Stimulated activated CD8-positive, alpha-beta memory T cell treated with anti-CD3 and anti-CD28 coated beads, Interleukin-15, amount 100 ng/mL, for 48 hours (primary cell): ENCODE measurements around the gene SMURF1.

Experiments used
- DNase-seq, 2 donors: peaks; one replicate each; pipeline ENCODE4 v3.0.0-alpha.2; 2020; ENCODE audit warnings: low read depth in 2 of 2

The SMURF1 gene

GRCh38 chr7:99098286-99098823 is 45.6 kb downstream of the SMURF1 start:
- DNase-seq, result no peak

GRCh38 chr7:99097730-99098129 is 46.2 kb downstream of the SMURF1 start:
- DNase-seq, result no peak

GRCh38 chr7:99096124-99096887 is 47.6 kb downstream of the SMURF1 start:
- DNase-seq, result no peak

GRCh38 chr7:99095698-99096097 is 48.2 kb downstream of the SMURF1 start:
- no peak for DNase-seq

GRCh38 chr7:99094401-99094800 is 49.5 kb downstream of the SMURF1 start:
- no peak for DNase-seq

GRCh38 chr7:99092064-99092720 is 51.7 kb downstream of the SMURF1 start:
- no peak for DNase-seq

- no peak for DNase-seq
These were observed 53.0 kb downstream of the SMURF1 start for GRCh38 chr7:99090771-99091542.

- no peak for DNase-seq
These were observed 53.8 kb downstream of the SMURF1 start for GRCh38 chr7:99089914-99090629.

GRCh38 chr7:99086944-99087343 is 57.0 kb downstream of the SMURF1 start:
- DNase-seq, result no peak

- DNase-seq, result no peak
These were observed 57.4 kb downstream of the SMURF1 start for GRCh38 chr7:99086532-99086931.

GRCh38 chr7:99083733-99084132 is 60.2 kb downstream of the SMURF1 start:
- no peak for DNase-seq

- no peak for DNase-seq
These were observed 60.7 kb downstream of the SMURF1 start for GRCh38 chr7:99083068-99083651.

- DNase-seq, result no peak
These were observed 63.2 kb downstream of the SMURF1 start for GRCh38 chr7:99080679-99081078.

GRCh38 chr7:99079104-99079503 is 64.8 kb downstream of the SMURF1 start:
- no peak for DNase-seq

GRCh38 chr7:99078416-99078815 is 65.5 kb downstream of the SMURF1 start:
- DNase-seq, result no peak

GRCh38 chr7:99076615-99077014 is 67.3 kb downstream of the SMURF1 start:
- DNase-seq, result no peak

GRCh38 chr7:99073839-99074446 is 70.0 kb downstream of the SMURF1 start:
- DNase-seq, result no peak

- DNase-seq, result no peak
These were observed 71.8 kb downstream of the SMURF1 start for GRCh38 chr7:99072126-99072525.

- no peak for DNase-seq
These were observed 73.5 kb downstream of the SMURF1 start for GRCh38 chr7:99070361-99070760.

GRCh38 chr7:99061001-99061776 is 82.7 kb downstream of the SMURF1 start:
- DNase-seq, result no peak
